Measurements from ENCODE around the gene WDR18. TPM values are rescaled to one million over a fixed set of nuclear protein-coding genes. Genes with fewer than 3 reads are reported as not detected.

The WDR18 gene
- polyA plus RNA-seq, 1 of the 3 experiments (the other 2 are of a cell fraction) = 47.9 TPM

DNA sequence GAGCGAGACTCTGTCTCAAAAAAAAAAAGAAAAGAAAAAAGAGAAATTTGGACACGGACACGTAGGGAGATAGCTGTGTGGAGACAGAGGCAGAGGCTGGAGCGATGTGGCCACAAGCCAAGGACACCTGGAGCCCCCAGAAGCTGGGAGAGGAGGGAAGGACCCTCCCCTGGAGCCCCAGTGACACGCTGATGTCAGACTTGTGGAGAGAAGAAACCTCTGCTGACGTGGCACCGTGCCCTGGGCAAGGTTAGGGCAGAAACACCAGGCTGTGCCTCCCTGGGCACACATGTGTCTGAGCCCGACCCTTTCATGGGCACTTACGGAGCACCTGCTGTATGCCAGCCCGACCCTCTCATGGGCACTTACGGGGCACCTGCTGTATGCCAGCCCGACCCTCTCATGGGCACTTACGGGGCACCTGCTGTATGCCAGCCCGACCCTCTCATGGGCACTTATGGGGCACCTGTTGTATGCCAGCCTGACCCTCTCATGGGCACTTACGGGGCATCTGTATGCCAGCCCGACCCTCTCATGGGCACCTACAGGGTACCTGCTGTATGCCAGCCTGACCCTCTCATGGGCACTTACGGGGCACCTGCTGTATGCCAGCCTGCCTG is 40.5 kb upstream of the WDR18 start (continued):
- no peak for TF ChIP-seq MXI1 (IDR thresholded peaks at IDR 0.05; ENCODE audit: low read depth, low read length)
- no peak for TF ChIP-seq TEAD4 (IDR thresholded peaks at IDR 0.05; ENCODE audit: borderline replicate concordance, insufficient read depth)

DNA sequence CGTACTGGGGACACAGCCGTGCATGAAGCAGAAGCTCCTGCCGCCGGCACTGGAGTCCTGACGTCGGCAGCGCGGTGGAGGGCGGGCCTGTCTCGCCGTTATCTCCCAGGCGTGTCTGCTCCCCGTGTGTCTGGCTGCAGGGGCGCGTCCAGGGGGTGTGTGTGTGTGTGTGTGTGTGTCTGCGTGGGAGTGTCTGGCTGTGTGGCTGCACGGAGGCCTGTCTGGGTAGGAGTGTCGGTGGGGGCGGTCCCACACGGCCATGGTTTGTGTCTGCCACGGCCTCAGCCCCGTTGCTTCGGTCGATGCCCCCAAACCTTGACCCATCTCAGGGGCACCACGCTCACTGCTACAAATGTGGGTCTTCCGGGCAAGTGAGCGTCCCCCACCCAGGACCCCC is 40.0 kb upstream of the WDR18 start:
- H3K27me3 ChIP-seq (ENCODE audit: insufficient read depth) = no peaks in the 10 kb centered on the region
- TF ChIP-seq GATA2 (CRISPR knock-in tag; IDR thresholded peaks at IDR 0.05) = peak; percentile 98
- peak; percentile 65 for TF ChIP-seq CHD2 (IDR thresholded peaks at IDR 0.05; ENCODE audit: low read length, partially characterized antibody)
- peak in 1 of 2 experiments; percentile 76; a peak in 1 of 4 replicates for TF ChIP-seq EP300 (IDR thresholded peaks at IDR 0.05; ENCODE audit: borderline replicate concordance in 1 of 2, low read depth in 1 of 2, low read length in 1 of 2)
- TF ChIP-seq SMC3 (IDR thresholded peaks at IDR 0.05; ENCODE audit: low read depth, low read length) = no peak
- TF ChIP-seq RCOR1 (IDR thresholded peaks at IDR 0.05; ENCODE audit: low read length) = peak; percentile 64; the same call in 1 of the 2 replicates
- TF ChIP-seq RAD21 (IDR thresholded peaks at IDR 0.05; ENCODE audit: low read length) = 0 out of 2 replicates have a peak, but pooled peaks have one; percentile 18
- no peak for TF ChIP-seq ELF1 (IDR thresholded peaks at IDR 0.05)
- TF ChIP-seq FOXJ3 (CRISPR knock-in tag; IDR thresholded peaks at IDR 0.05) = peak; percentile 94
- TF ChIP-seq MXI1 (IDR thresholded peaks at IDR 0.05; ENCODE audit: low read depth, low read length) = peak; percentile 86
- TF ChIP-seq YY1 (IDR thresholded peaks at IDR 0.05; ENCODE audit: low read depth) = no peak
- peak overlapping the region in 1 of 2 experiments; percentile 88; a peak in 2 of 4 replicates for H3K27ac ChIP-seq (ENCODE audit: low read depth in 2 of 2, low read length in 1 of 2)
- POLR2A ChIA-PET = interaction anchor here (0.6 kb wide), 2 partner anchors 18 to 40 kb away, joined by 3 to 4 read pairs; no protein-coding TSS in a partner anchor
- no peaks in the 10 kb centered on the region for H3K9me2 ChIP-seq
- WGBS (ENCODE audit: low lambda C conversion rate) = 80% methylated on average over 21 of the region's 27 CpGs
- peaks cover 0 to 4% of the 10 kb centered on the region in 2 experiments for H3K36me3 ChIP-seq (replicated peaks in 1 of 2; ENCODE audit: control insufficient read depth in 1 of 2, insufficient read depth in 2 of 2, low read length in 1 of 2)
- no peak overlapping the region for H3K9ac ChIP-seq
- CTCF ChIA-PET = interaction anchor here (0.9 to 1.6 kb wide), 4 partner anchors 9 to 81 kb away, joined by 3 to 7 read pairs (median 4); no protein-coding TSS in a partner anchor
- peaks cover 38% of the 10 kb centered on the region; the same call in 1 of the 2 replicates for H3K79me2 ChIP-seq (ENCODE audit: insufficient read depth)
- H4K20me1 ChIP-seq (ENCODE audit: insufficient read depth) = peaks cover 59% of the 10 kb centered on the region
- no peak overlapping the region for H3K4me2 ChIP-seq
- no peak overlapping the region for H3K4me3 ChIP-seq (ENCODE audit: low read depth in 2 of 2, low read length in 1 of 2)
- H3K4me1 ChIP-seq (ENCODE audit: control insufficient read depth in 1 of 2, insufficient read depth in 2 of 2, low read depth in 1 of 2, low read length in 1 of 2) = peaks cover 6 to 54% of the 10 kb centered on the region in 2 experiments; a peak in 3 of 4 replicates
- H3K9me3 ChIP-seq = no peaks in the 10 kb centered on the region
- no peak overlapping the region for H2AFZ ChIP-seq (ENCODE audit: low read depth)
- H3F3A ChIP-seq (replicated peaks; ENCODE audit: insufficient read depth) = peaks cover 13% of the 10 kb centered on the region
- peak; percentile 90 for DNase-seq

DNA sequence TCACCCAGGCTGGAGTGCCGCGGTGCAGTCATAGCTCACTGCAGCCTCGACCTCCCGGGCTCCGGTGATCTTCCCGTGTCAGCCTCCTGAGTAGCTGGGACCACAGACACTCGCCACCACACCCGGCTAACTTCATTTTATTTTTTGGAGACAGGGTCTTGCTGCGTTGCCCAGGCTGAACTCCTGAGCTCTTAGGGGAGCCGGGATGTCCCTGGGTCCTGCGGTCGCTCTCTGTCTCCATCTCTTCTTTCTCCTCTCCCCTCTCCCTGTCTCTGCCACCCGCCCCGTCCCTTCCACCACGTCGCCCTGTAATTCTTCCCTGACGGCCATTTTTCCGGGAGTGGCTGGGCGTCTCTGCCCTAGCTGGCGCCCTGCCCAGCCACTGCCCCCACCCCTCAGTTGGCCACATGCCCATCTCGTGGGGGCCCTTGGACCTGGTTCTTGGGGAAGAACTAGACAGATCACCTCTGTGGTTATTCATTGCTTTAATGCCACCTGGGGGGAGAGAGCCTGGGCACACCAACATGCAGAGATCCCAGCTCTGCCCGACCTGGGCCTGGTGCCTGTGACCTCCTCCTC is 39.4 kb upstream of the WDR18 start:
- CTCF ChIA-PET = interaction anchor here (0.8 to 1.6 kb wide), 6 partner anchors 10 to 81 kb away, joined by 3 to 7 read pairs (median 4); no protein-coding TSS in a partner anchor
- Histone ChIP-seq H4K20me1 (ENCODE audit: insufficient read depth) (peaks cover 54% of the 10 kb centered on the region), H3K9me2 (no peaks in the 10 kb centered on the region), H3K79me2 (ENCODE audit: insufficient read depth) (peaks cover 33% of the 10 kb centered on the region; the same call in 1 of the 2 replicates), H3K36me3 (replicated peaks in 1 of 2; ENCODE audit: control insufficient read depth in 1 of 2, insufficient read depth in 2 of 2, low read length in 1 of 2) (peaks cover 0 to 4% of the 10 kb centered on the region in 2 experiments), H3K4me2 (no peak overlapping the region), H3K27me3 (ENCODE audit: insufficient read depth) (no peaks in the 10 kb centered on the region), H3K9me3 (no peaks in the 10 kb centered on the region), H3F3A (replicated peaks; ENCODE audit: insufficient read depth) (peaks cover 13% of the 10 kb centered on the region), H3K27ac (ENCODE audit: low read depth in 2 of 2, low read length in 1 of 2) (peak overlapping the region in 1 of 2 experiments; percentile 88; a peak in 2 of 4 replicates), H3K4me3 (ENCODE audit: low read depth in 2 of 2, low read length in 1 of 2) (no peak overlapping the region), H3K9ac (no peak overlapping the region), H3K4me1 (ENCODE audit: control insufficient read depth in 1 of 2, insufficient read depth in 2 of 2, low read depth in 1 of 2, low read length in 1 of 2) (peaks cover 6 to 49% of the 10 kb centered on the region in 2 experiments; a peak in 3 of 4 replicates), H2AFZ (ENCODE audit: low read depth) (no peak overlapping the region)
- 68% methylated on average over 21 of the region's 22 CpGs for WGBS (ENCODE audit: low lambda C conversion rate)
- TF ChIP-seq YY1 (IDR thresholded peaks at IDR 0.05; ENCODE audit: low read depth) = no peak
- TF ChIP-seq, protein P1, sequence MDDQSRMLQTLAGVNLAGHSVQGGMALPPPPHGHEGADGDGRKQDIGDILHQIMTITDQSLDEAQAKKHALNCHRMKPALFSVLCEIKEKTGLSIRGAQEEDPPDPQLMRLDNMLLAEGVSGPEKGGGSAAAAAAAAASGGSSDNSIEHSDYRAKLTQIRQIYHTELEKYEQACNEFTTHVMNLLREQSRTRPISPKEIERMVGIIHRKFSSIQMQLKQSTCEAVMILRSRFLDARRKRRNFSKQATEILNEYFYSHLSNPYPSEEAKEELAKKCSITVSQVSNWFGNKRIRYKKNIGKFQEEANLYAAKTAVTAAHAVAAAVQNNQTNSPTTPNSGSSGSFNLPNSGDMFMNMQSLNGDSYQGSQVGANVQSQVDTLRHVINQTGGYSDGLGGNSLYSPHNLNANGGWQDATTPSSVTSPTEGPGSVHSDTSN (IDR thresholded peaks at IDR 0.05) = no peak
- TF ChIP-seq MXI1 (IDR thresholded peaks at IDR 0.05; ENCODE audit: low read depth, low read length) = peak; percentile 26; the same call in 1 of the 2 replicates
- TF ChIP-seq, protein P2, sequence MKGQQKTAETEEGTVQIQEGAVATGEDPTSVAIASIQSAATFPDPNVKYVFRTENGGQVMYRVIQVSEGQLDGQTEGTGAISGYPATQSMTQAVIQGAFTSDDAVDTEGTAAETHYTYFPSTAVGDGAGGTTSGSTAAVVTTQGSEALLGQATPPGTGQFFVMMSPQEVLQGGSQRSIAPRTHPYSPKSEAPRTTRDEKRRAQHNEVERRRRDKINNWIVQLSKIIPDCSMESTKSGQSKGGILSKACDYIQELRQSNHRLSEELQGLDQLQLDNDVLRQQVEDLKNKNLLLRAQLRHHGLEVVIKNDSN (IDR thresholded peaks at IDR 0.05; ENCODE audit: borderline replicate concordance, low read depth) = no peak
- TF ChIP-seq MEF2A (IDR thresholded peaks at IDR 0.05; ENCODE audit: borderline replicate concordance, low read depth) = no peak
- peak; percentile 60 for TF ChIP-seq GATA2 (CRISPR knock-in tag; IDR thresholded peaks at IDR 0.05)
- no peak for TF ChIP-seq EZH2phosphoT487 (IDR thresholded peaks at IDR 0.05; ENCODE audit: borderline replicate concordance, low read depth)
- TF ChIP-seq RCOR1 (IDR thresholded peaks at IDR 0.05; ENCODE audit: low read length) = 0 out of 2 replicates have a peak, but pooled peaks have one; percentile 28
- no peak for TF ChIP-seq RXRA (IDR thresholded peaks at IDR 0.05; ENCODE audit: borderline replicate concordance, low read depth)
- peak; percentile 55; the same call in 1 of the 2 replicates for TF ChIP-seq NFIC (IDR thresholded peaks at IDR 0.05; ENCODE audit: borderline replicate concordance)
- POLR2A ChIA-PET = interaction anchor here (0.6 kb wide), 3 partner anchors 11 to 39 kb away, joined by 3 to 4 read pairs (median 3); no protein-coding TSS in a partner anchor
- DNase-seq = peak; percentile 86

All from SK-N-SH (cell line).